Tibial nerve (tissue), 4 donors: Measurements from ENCODE around the gene B9D1.

Source experiments
- EP300 ChIP-seq, 2 donors: sonication (generic); formaldehyde crosslinking; IDR thresholded peaks; one replicate each; pipeline ENCODE4 v1.6.1; 2017; ENCODE audit warnings: antibody characterized with exemption in 2 of 2, mild to moderate bottlenecking in 1 of 2
- TF ChIP-seq, protein P1 (sequence below), 5 experiments: fragments of 200-600 bp in 3 of 5; fragments of 450-650 bp in 2 of 5; sonication (generic) in 3 of 5; IDR thresholded peaks; one replicate each; pipeline ENCODE4 v1.5.1; 2016 to 2019; ENCODE audit warnings: antibody characterized with exemption in 5 of 5, mild to moderate bottlenecking in 3 of 5, moderate library complexity in 2 of 5

DNA sequence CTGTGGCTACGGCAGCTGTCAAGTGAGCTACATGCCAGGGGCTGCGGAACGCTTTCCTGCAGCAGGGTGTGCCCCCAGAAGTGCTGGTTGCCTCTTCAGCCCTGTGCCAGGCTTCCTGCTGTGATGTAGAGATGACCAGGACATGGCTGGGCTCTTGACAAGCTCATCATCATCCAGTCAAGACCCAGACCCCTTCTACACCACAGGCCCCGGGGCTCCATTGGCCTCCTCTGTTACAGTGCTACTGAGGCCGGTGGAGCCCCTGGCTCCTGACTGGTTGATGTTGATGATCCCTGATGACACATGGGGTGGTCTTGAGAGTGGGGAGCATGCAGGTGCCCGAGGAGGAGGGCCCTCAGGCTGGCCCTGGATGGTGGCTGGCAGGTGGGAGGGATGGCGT lies 50.1 kb downstream of the B9D1 start:
- TF ChIP-seq EP300 (IDR thresholded peaks at IDR 0.05), result no peak
- TF ChIP-seq, protein P1, sequence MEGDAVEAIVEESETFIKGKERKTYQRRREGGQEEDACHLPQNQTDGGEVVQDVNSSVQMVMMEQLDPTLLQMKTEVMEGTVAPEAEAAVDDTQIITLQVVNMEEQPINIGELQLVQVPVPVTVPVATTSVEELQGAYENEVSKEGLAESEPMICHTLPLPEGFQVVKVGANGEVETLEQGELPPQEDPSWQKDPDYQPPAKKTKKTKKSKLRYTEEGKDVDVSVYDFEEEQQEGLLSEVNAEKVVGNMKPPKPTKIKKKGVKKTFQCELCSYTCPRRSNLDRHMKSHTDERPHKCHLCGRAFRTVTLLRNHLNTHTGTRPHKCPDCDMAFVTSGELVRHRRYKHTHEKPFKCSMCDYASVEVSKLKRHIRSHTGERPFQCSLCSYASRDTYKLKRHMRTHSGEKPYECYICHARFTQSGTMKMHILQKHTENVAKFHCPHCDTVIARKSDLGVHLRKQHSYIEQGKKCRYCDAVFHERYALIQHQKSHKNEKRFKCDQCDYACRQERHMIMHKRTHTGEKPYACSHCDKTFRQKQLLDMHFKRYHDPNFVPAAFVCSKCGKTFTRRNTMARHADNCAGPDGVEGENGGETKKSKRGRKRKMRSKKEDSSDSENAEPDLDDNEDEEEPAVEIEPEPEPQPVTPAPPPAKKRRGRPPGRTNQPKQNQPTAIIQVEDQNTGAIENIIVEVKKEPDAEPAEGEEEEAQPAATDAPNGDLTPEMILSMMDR (IDR thresholded peaks at IDR 0.05), result no peak
